ENCODE results near the gene TXNRD2. TPM values are rescaled to one million over a fixed set of nuclear protein-coding genes. Genes with fewer than 3 reads are reported as not detected.

The TXNRD2 gene
- total and polyA plus RNA-seq, 10 of the 15 experiments (the other 5 are each of a cell fraction or from before 2014, with no cell fraction given): 1.6 to 26.0 (median 13.9) TPM

DNA sequence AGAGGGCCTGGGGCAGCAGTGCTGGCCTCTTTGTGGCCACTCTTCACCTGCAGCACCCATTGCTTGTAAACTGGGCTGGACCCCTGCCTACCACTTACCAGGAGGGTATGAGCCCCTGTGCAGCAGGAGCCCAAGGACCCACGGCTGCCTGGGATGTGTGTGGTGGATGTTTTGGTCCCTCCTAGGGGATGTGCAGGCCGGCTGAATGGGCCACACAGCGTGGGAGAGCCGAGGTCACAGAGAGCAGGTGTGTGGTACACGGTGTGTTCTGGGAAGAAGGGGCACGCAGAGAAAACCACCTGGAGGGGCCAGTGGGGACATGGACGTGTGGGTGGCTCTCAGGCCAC is 67.7 kb downstream of the TXNRD2 start:
- no peak overlapping the region for H3K4me2 ChIP-seq (ENCODE audit: control insufficient read depth, insufficient read depth)
- no peaks in the 10 kb centered on the region for H3K79me2 ChIP-seq (ENCODE audit: control insufficient read depth, insufficient read depth, low read length)
- H3K27me3 ChIP-seq (replicated peaks in 1 of 2; ENCODE audit: control insufficient read depth in 2 of 2, insufficient read depth in 2 of 2, low read length in 1 of 2): no peaks in the 10 kb centered on the region
- H3K27ac ChIP-seq (ENCODE audit: control insufficient read depth, insufficient read depth): no peak overlapping the region
- DNase-seq (ENCODE audit: low read depth, low spot score) (no peak), FAIRE-seq (no peak), ATAC-seq (no peak)
- no peak for TF ChIP-seq ATF7 (IDR thresholded peaks at IDR 0.05; ENCODE audit: low read depth)
- TF ChIP-seq ZNF207 (IDR thresholded peaks at IDR 0.05; ENCODE audit: borderline replicate concordance): no peak
- no peak for TF ChIP-seq MXI1 (IDR thresholded peaks at IDR 0.05; ENCODE audit: low read depth, low read length)
- no peak for TF ChIP-seq ELK1 (IDR thresholded peaks at IDR 0.05; ENCODE audit: low read depth, low read length)
- no peak for TF ChIP-seq CBFB (IDR thresholded peaks at IDR 0.05; ENCODE audit: low read depth)
- TF ChIP-seq, protein P1, sequence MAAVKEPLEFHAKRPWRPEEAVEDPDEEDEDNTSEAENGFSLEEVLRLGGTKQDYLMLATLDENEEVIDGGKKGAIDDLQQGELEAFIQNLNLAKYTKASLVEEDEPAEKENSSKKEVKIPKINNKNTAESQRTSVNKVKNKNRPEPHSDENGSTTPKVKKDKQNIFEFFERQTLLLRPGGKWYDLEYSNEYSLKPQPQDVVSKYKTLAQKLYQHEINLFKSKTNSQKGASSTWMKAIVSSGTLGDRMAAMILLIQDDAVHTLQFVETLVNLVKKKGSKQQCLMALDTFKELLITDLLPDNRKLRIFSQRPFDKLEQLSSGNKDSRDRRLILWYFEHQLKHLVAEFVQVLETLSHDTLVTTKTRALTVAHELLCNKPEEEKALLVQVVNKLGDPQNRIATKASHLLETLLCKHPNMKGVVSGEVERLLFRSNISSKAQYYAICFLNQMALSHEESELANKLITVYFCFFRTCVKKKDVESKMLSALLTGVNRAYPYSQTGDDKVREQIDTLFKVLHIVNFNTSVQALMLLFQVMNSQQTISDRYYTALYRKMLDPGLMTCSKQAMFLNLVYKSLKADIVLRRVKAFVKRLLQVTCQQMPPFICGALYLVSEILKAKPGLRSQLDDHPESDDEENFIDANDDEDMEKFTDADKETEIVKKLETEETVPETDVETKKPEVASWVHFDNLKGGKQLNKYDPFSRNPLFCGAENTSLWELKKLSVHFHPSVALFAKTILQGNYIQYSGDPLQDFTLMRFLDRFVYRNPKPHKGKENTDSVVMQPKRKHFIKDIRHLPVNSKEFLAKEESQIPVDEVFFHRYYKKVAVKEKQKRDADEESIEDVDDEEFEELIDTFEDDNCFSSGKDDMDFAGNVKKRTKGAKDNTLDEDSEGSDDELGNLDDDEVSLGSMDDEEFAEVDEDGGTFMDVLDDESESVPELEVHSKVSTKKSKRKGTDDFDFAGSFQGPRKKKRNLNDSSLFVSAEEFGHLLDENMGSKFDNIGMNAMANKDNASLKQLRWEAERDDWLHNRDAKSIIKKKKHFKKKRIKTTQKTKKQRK (IDR thresholded peaks at IDR 0.05; ENCODE audit: low read depth, low read length): no peak
- TF ChIP-seq TCF12 (IDR thresholded peaks at IDR 0.05; ENCODE audit: low read depth, low read length): no peak
- TF ChIP-seq NRF1 (conservative IDR thresholded peaks at IDR 0.05; ENCODE audit: low read depth, low read length): no peak
- TF ChIP-seq ATF3 (IDR thresholded peaks at IDR 0.05; ENCODE audit: borderline replicate concordance, extremely low read depth, low read depth, low read length): no peak
- TF ChIP-seq TCF3 (IDR thresholded peaks at IDR 0.05; ENCODE audit: borderline replicate concordance, insufficient read depth, low read depth, low read length): no peak
- no peak for TF ChIP-seq HDAC6 (IDR thresholded peaks at IDR 0.05; ENCODE audit: unreplicated experiment)
- TF ChIP-seq YY1 (IDR thresholded peaks at IDR 0.05; ENCODE audit: low read depth, low read length): no peak
- no peak for TF ChIP-seq MTA2 (IDR thresholded peaks at IDR 0.05; ENCODE audit: low read depth)
- no peak for TF ChIP-seq CUX1 (IDR thresholded peaks at IDR 0.05; ENCODE audit: insufficient replicate concordance, low read depth, low read length)
- TF ChIP-seq SMC3 (IDR thresholded peaks at IDR 0.05; ENCODE audit: borderline replicate concordance, low read length): no peak
- no peaks in the 10 kb centered on the region for H4K20me1 ChIP-seq (ENCODE audit: control insufficient read depth, insufficient read depth)
- ChIA-PET RAD21 (ENCODE audit: unreplicated experiment) (no interaction called here), POLR2A (interaction anchor here (0.6 kb wide), 1 partner anchor 26 kb away, joined by 3 read pairs; no protein-coding TSS in a partner anchor), SMC1A (ENCODE audit: uncharacterized antibody, unreplicated experiment) (no interaction called here), CTCF (no interaction called here)
- 63% methylated on average over 7 of the region's 7 CpGs for WGBS (ENCODE audit: insufficient coverage, insufficient replicate concordance, low lambda C conversion rate, missing lambda C conversion rate)
- in situ Hi-C loops (cut with MboI): no loop called here
- H3K4me3 ChIP-seq: no peak overlapping the region
- no peaks in the 10 kb centered on the region for H3K9me3 ChIP-seq (replicated peaks; ENCODE audit: control insufficient read depth, insufficient read depth, low read length)
- H3K9ac ChIP-seq (ENCODE audit: control insufficient read depth, insufficient read depth, low read length): no peak overlapping the region
- no peaks in the 10 kb centered on the region for H3K4me1 ChIP-seq (ENCODE audit: control insufficient read depth, insufficient read depth, low read length)
- no peaks in the 10 kb centered on the region for H3K36me3 ChIP-seq (ENCODE audit: control insufficient read depth in 2 of 2, insufficient read depth in 2 of 2, low read length in 1 of 2)
- BruUV-seq (replicated peaks): no TSS peak
- H2AFZ ChIP-seq (ENCODE audit: control insufficient read depth, low read depth, low read length): no peak overlapping the region
- intact Hi-C loops (cut with micrococcal nuclease; ENCODE audit: unreplicated experiment): no loop called here
